OCI-LY3 (cell line): Measurements from ENCODE around the gene STARD3NL.

Source experiments
- H2AFZ ChIP-seq: fragments of 200-600, 300-600 bp; shearing (Covaris generic); 2 replicates; pipeline ENCODE4 v1.6.0; 2014; ENCODE audit warnings: antibody characterized with exemption, low read depth, low read length
- H3K27ac ChIP-seq: fragments of 200-600, 300-600 bp; sonication (generic); 2 replicates; pipeline ENCODE4 v1.5.1; 2014; ENCODE audit warnings: mild to moderate bottlenecking, low read length, moderate library complexity, mixed read lengths
- H3K27me3 ChIP-seq: fragments of 200-600, 300-600 bp; sonication (generic); 2 replicates; pipeline ENCODE4 v1.6.1; 2014; ENCODE audit warnings: low read depth, low read length, mixed read lengths
- H3K36me3 ChIP-seq: fragments of 200-600, 300-600 bp; sonication (generic); replicated peaks from 2 replicates; pipeline ENCODE3; 2014; ENCODE audit warnings: low read depth, low read length, mixed read lengths
- H3K4me1 ChIP-seq: fragments of 300-600, 200-600 bp; sonication (generic); 2 replicates; pipeline ENCODE4 v1.6.1; 2014; ENCODE audit warnings: low read length, mixed read lengths
- H3K4me2 ChIP-seq: fragments of 200-600, 300-600 bp; sonication (generic); 2 replicates; pipeline ENCODE4 v1.6.1; 2014; ENCODE audit warnings: low read length, mixed read lengths
- H3K4me3 ChIP-seq: fragments of 300-600, 200-600 bp; sonication (generic); 2 replicates; pipeline ENCODE4 v1.5.1; 2014; ENCODE audit warnings: antibody characterized with exemption, mild to moderate bottlenecking, low read length, moderate library complexity
- H3K79me2 ChIP-seq: fragments of 300-600, 200-600 bp; shearing (Covaris generic); 2 replicates; pipeline ENCODE4 v1.6.1; 2014; ENCODE audit warnings: mild to moderate bottlenecking, low read length, mixed read lengths
- H3K9ac ChIP-seq: fragments of 300-600, 200-600 bp; shearing (Covaris generic); 2 replicates; pipeline ENCODE4 v1.6.0; 2014; ENCODE audit warnings: mild to moderate bottlenecking, low read length, moderate library complexity
- H3K9me3 ChIP-seq: fragments of 200-600, 300-600 bp; shearing (Covaris generic); 2 replicates; pipeline ENCODE4 v1.6.1; 2014; ENCODE audit warnings: low read length, mixed read lengths; ENCODE audit not compliant: insufficient read depth
- H4K20me1 ChIP-seq: fragments of 200-600, 300-600 bp; sonication (generic); 2 replicates; pipeline ENCODE4 v1.6.1; 2016; ENCODE audit warnings: low read length, mixed read lengths; ENCODE audit not compliant: insufficient read depth
- CTCF ChIP-seq: fragments of 200-600, 300-600 bp; sonication (generic); IDR thresholded peaks from 2 replicates; pipeline ENCODE4 v1.5.1; 2014; ENCODE audit warnings: antibody characterized with exemption, low read length, low read depth
- EZH2phosphoT487 ChIP-seq: fragments of 200-600 bp; shearing (Covaris generic); IDR thresholded peaks from 2 replicates; pipeline ENCODE4 v1.6.1; 2018; ENCODE audit warnings: antibody characterized with exemption, mixed run types, low read depth

Gene STARD3NL

GRCh38 chr7:38199782-38200181 is 21.7 kb downstream of the STARD3NL start:
- Histone ChIP-seq H3K27me3 (no peaks in the 10 kb centered on the region), H3K4me1 (no peaks in the 10 kb centered on the region), H3K9me3 (no peaks in the 10 kb centered on the region), H3K4me2 (no peak overlapping the region), H3K4me3 (no peak overlapping the region), H3K36me3 (no peaks in the 10 kb centered on the region), H2AFZ (no peak overlapping the region), H4K20me1 (no peaks in the 10 kb centered on the region; the same call in 1 of the 2 replicates), H3K79me2 (no peaks in the 10 kb centered on the region), H3K27ac (no peak overlapping the region), H3K9ac (no peak overlapping the region)
- TF ChIP-seq CTCF, result no peak
- TF ChIP-seq EZH2phosphoT487, result no peak

GRCh38 chr7:38206071-38206470 is 28.0 kb downstream of the STARD3NL start:
- Histone ChIP-seq H3K4me3 (no peak overlapping the region), H3K9ac (no peak overlapping the region), H3K4me2 (no peak overlapping the region), H3K79me2 (no peaks in the 10 kb centered on the region), H3K9me3 (no peaks in the 10 kb centered on the region), H4K20me1 (no peaks in the 10 kb centered on the region), H3K27me3 (no peaks in the 10 kb centered on the region), H3K4me1 (no peaks in the 10 kb centered on the region), H3K27ac (no peak overlapping the region), H3K36me3 (no peaks in the 10 kb centered on the region), H2AFZ (no peak overlapping the region)
- TF ChIP-seq EZH2phosphoT487, result no peak

- no peaks in the 10 kb centered on the region for H3K9me3 ChIP-seq
- H3K9ac ChIP-seq, result no peak overlapping the region
- no peaks in the 10 kb centered on the region for H3K79me2 ChIP-seq
- no peak overlapping the region for H2AFZ ChIP-seq
- no peak overlapping the region for H3K4me3 ChIP-seq
- no peak overlapping the region for H3K27ac ChIP-seq
- H3K4me1 ChIP-seq, result no peaks in the 10 kb centered on the region
- H3K36me3 ChIP-seq, result no peaks in the 10 kb centered on the region
- no peak overlapping the region for H3K4me2 ChIP-seq
- no peaks in the 10 kb centered on the region for H3K27me3 ChIP-seq
- TF ChIP-seq EZH2phosphoT487 (no peak), CTCF (no peak)
- H4K20me1 ChIP-seq, result no peaks in the 10 kb centered on the region
Observed at GRCh38 chr7:38207843-38208242, 29.8 kb downstream of the STARD3NL start.

GRCh38 chr7:38211486-38211885 is 33.4 kb downstream of the STARD3NL start:
- no peaks in the 10 kb centered on the region for H3K79me2 ChIP-seq
- H3K4me1 ChIP-seq, result peaks cover 4% of the 10 kb centered on the region; the same call in 1 of the 2 replicates
- H3K27ac ChIP-seq, result no peak overlapping the region

More at GRCh38 chr7:38211486-38211885, 33.4 kb downstream of the STARD3NL start:
- Histone ChIP-seq H2AFZ (no peak overlapping the region), H3K9ac (no peak overlapping the region), H3K36me3 (no peaks in the 10 kb centered on the region), H3K4me2 (no peak overlapping the region), H3K9me3 (no peaks in the 10 kb centered on the region), H3K27me3 (no peaks in the 10 kb centered on the region), H4K20me1 (no peaks in the 10 kb centered on the region), H3K4me3 (no peak overlapping the region)
- TF ChIP-seq CTCF (no peak), EZH2phosphoT487 (no peak)
